ENCODE data around the gene DENND1A.
A peak's percentile ranks its signal among the peaks of the same experiment; 100 is the strongest.

The DENND1A gene

GRCh38 chr9:123852403-123852802 is 77.5 kb downstream of the DENND1A start:
- Histone ChIP-seq H3K27me3 (ENCODE audit: control insufficient read depth, insufficient read depth, low read length) (no peaks in the 10 kb centered on the region), H3K4me1 (ENCODE audit: control insufficient read depth, insufficient read depth, low read length) (no peaks in the 10 kb centered on the region), H3K9me3 (replicated peaks; ENCODE audit: low read length) (no peaks in the 10 kb centered on the region), H3K4me3 (ENCODE audit: low read length) (no peak overlapping the region), H3K9ac (ENCODE audit: low read depth, low read length) (no peak overlapping the region), H3K36me3 (ENCODE audit: insufficient read depth, low read length) (no peaks in the 10 kb centered on the region), H3K4me2 (ENCODE audit: low read length) (no peak overlapping the region)

DNA sequence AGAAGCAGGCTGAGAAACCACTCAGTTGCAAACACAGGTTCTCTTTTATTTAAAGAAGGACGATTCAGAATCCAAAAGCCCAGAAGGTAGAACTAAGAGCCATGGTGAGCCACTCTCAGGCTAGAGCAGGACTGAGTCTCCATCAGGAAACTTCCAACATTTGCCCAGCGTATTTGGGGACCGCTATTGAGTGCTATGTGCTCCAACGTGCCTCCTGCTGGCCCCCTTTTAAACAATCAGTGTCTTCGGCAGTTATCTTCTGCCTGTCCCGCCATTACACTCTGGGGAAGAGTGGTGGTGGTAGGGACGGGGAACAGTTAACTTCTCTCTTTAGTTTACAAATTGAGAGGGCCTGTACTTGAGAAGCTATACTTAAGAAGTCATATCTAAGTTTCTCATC is 78.1 kb downstream of the DENND1A start:
- no peak overlapping the region for H3K4me3 ChIP-seq (ENCODE audit: low read length)
- no peak overlapping the region for H3K4me2 ChIP-seq (ENCODE audit: low read length)
- no peaks in the 10 kb centered on the region for H3K27me3 ChIP-seq (ENCODE audit: control insufficient read depth, insufficient read depth, low read length)
- peaks cover 4% of the 10 kb centered on the region for H3K9me3 ChIP-seq (replicated peaks; ENCODE audit: low read length)
- H3K36me3 ChIP-seq (ENCODE audit: insufficient read depth, low read length), result no peaks in the 10 kb centered on the region
- no peak overlapping the region for H3K9ac ChIP-seq (ENCODE audit: low read depth, low read length)
- H3K4me1 ChIP-seq (ENCODE audit: control insufficient read depth, insufficient read depth, low read length), result no peaks in the 10 kb centered on the region

- H3K4me3 ChIP-seq (ENCODE audit: low read length), result no peak overlapping the region
- H3K4me2 ChIP-seq (ENCODE audit: low read length), result no peak overlapping the region
- no peak overlapping the region for H3K9ac ChIP-seq (ENCODE audit: low read depth, low read length)
These were observed 81.4 kb downstream of the DENND1A start for GRCh38 chr9:123848447-123849085.

GRCh38 chr9:123846966-123847365 is 83.0 kb downstream of the DENND1A start:
- Histone ChIP-seq H3K4me3 (ENCODE audit: low read length) (no peak overlapping the region), H3K4me1 (ENCODE audit: control insufficient read depth, insufficient read depth, low read length) (no peaks in the 10 kb centered on the region), H3K36me3 (ENCODE audit: insufficient read depth, low read length) (no peaks in the 10 kb centered on the region), H3K4me2 (ENCODE audit: low read length) (no peak overlapping the region), H3K9ac (ENCODE audit: low read depth, low read length) (no peak overlapping the region), H3K9me3 (replicated peaks; ENCODE audit: low read length) (peaks cover 15% of the 10 kb centered on the region), H3K27me3 (ENCODE audit: control insufficient read depth, insufficient read depth, low read length) (no peaks in the 10 kb centered on the region)

More at GRCh38 chr9:123848447-123849085, 81.4 kb downstream of the DENND1A start:
- Histone ChIP-seq H3K9me3 (replicated peaks; ENCODE audit: low read length) (peaks cover 9% of the 10 kb centered on the region), H3K4me1 (ENCODE audit: control insufficient read depth, insufficient read depth, low read length) (no peaks in the 10 kb centered on the region), H3K27me3 (ENCODE audit: control insufficient read depth, insufficient read depth, low read length) (no peaks in the 10 kb centered on the region), H3K36me3 (ENCODE audit: insufficient read depth, low read length) (no peaks in the 10 kb centered on the region)

- Histone ChIP-seq H3K4me3 (ENCODE audit: low read length) (no peak overlapping the region), H3K4me1 (ENCODE audit: control insufficient read depth, insufficient read depth, low read length) (no peaks in the 10 kb centered on the region), H3K9ac (ENCODE audit: low read depth, low read length) (no peak overlapping the region), H3K27me3 (ENCODE audit: control insufficient read depth, insufficient read depth, low read length) (no peaks in the 10 kb centered on the region), H3K4me2 (ENCODE audit: low read length) (no peak overlapping the region), H3K36me3 (ENCODE audit: insufficient read depth, low read length) (no peaks in the 10 kb centered on the region), H3K9me3 (replicated peaks; ENCODE audit: low read length) (peaks cover 15% of the 10 kb centered on the region)
These were observed 86.2 kb downstream of the DENND1A start for GRCh38 chr9:123843703-123844102.

DNA sequence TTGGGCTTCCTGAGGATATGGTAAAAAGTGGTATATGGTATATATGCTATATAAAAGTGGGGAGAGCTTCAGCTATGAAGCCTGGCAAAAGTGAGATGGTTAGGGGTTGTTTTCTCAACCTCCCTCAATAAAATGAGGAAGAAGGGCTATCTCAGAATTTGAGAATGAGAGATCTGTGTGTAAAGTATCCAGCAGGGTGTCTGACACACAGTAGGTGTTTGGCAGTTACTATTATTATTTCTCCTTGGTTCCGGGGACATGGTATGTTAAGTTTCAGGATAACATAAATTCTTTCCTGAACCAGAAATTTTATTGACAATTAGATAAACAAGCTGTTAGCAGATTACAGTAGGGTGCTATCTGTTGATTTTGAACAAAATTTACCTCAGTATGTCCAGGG is 94.1 kb downstream of the DENND1A start:
- Histone ChIP-seq H3K4me1 (ENCODE audit: control insufficient read depth, insufficient read depth, low read length) (peaks cover 8% of the 10 kb centered on the region), H3K4me3 (ENCODE audit: low read length) (no peak overlapping the region), H3K36me3 (ENCODE audit: insufficient read depth, low read length) (no peaks in the 10 kb centered on the region), H3K27me3 (ENCODE audit: control insufficient read depth, insufficient read depth, low read length) (no peaks in the 10 kb centered on the region), H3K4me2 (ENCODE audit: low read length) (no peak overlapping the region), H3K9me3 (replicated peaks; ENCODE audit: low read length) (no peaks in the 10 kb centered on the region), H3K9ac (ENCODE audit: low read depth, low read length) (no peak overlapping the region)

GRCh38 chr9:123834889-123835562 is 94.9 kb downstream of the DENND1A start:
- Histone ChIP-seq H3K9me3 (replicated peaks; ENCODE audit: low read length) (no peaks in the 10 kb centered on the region), H3K4me2 (ENCODE audit: low read length) (peak overlapping the region; percentile 28), H3K4me1 (ENCODE audit: control insufficient read depth, insufficient read depth, low read length) (peaks cover 8% of the 10 kb centered on the region), H3K36me3 (ENCODE audit: insufficient read depth, low read length) (no peaks in the 10 kb centered on the region), H3K9ac (ENCODE audit: low read depth, low read length) (no peak overlapping the region), H3K4me3 (ENCODE audit: low read length) (no peak overlapping the region), H3K27me3 (ENCODE audit: control insufficient read depth, insufficient read depth, low read length) (no peaks in the 10 kb centered on the region)

GRCh38 chr9:123834218-123834888 is 95.6 kb downstream of the DENND1A start:
- H3K27me3 ChIP-seq (ENCODE audit: control insufficient read depth, insufficient read depth, low read length), result no peaks in the 10 kb centered on the region
- H3K9ac ChIP-seq (ENCODE audit: low read depth, low read length), result no peak overlapping the region
- no peak overlapping the region for H3K4me3 ChIP-seq (ENCODE audit: low read length)
- no peaks in the 10 kb centered on the region for H3K9me3 ChIP-seq (replicated peaks; ENCODE audit: low read length)
- no peaks in the 10 kb centered on the region for H3K36me3 ChIP-seq (ENCODE audit: insufficient read depth, low read length)
- peaks cover 8% of the 10 kb centered on the region for H3K4me1 ChIP-seq (ENCODE audit: control insufficient read depth, insufficient read depth, low read length)
- H3K4me2 ChIP-seq (ENCODE audit: low read length), result no peak overlapping the region

- H3K4me2 ChIP-seq (ENCODE audit: low read length), result no peak overlapping the region
These were observed 96.9 kb downstream of the DENND1A start for GRCh38 chr9:123832858-123833650.

GRCh38 chr9:123832176-123832575 is 97.8 kb downstream of the DENND1A start:
- Histone ChIP-seq H3K4me3 (ENCODE audit: low read length) (no peak overlapping the region), H3K4me1 (ENCODE audit: control insufficient read depth, insufficient read depth, low read length) (peaks cover 8% of the 10 kb centered on the region), H3K4me2 (ENCODE audit: low read length) (no peak overlapping the region), H3K9ac (ENCODE audit: low read depth, low read length) (no peak overlapping the region), H3K9me3 (replicated peaks; ENCODE audit: low read length) (peaks cover 5% of the 10 kb centered on the region), H3K36me3 (ENCODE audit: insufficient read depth, low read length) (no peaks in the 10 kb centered on the region), H3K27me3 (ENCODE audit: control insufficient read depth, insufficient read depth, low read length) (no peaks in the 10 kb centered on the region)

More at GRCh38 chr9:123832858-123833650, 96.9 kb downstream of the DENND1A start:
- Histone ChIP-seq H3K4me3 (ENCODE audit: low read length) (no peak overlapping the region), H3K9ac (ENCODE audit: low read depth, low read length) (no peak overlapping the region), H3K4me1 (ENCODE audit: control insufficient read depth, insufficient read depth, low read length) (peaks cover 8% of the 10 kb centered on the region), H3K9me3 (replicated peaks; ENCODE audit: low read length) (peaks cover 5% of the 10 kb centered on the region), H3K36me3 (ENCODE audit: insufficient read depth, low read length) (no peaks in the 10 kb centered on the region), H3K27me3 (ENCODE audit: control insufficient read depth, insufficient read depth, low read length) (no peaks in the 10 kb centered on the region)

DNA sequence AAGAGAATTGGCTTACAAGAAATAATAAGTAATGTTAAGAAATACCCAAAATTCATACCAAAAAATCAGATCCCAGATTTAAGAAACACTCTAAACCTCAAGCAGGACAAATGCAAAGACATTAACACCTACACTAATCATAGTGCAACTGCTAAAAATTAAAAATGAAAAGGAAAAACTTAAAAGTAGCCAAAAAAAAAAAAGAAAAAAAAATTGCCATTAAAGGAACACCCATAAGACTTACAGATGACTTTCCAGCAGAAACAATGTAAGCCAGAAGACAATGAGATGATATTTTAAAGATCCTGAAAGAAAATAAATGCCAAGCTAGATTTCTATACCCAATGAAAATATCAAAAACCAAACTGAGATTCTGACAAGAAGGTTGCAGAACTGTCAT is 101.5 kb downstream of the DENND1A start:
- H3K4me1 ChIP-seq (ENCODE audit: control insufficient read depth, insufficient read depth, low read length), result no peaks in the 10 kb centered on the region
- H3K36me3 ChIP-seq (ENCODE audit: insufficient read depth, low read length), result no peaks in the 10 kb centered on the region

More for the DNA sequence above, 101.5 kb downstream of the DENND1A start:
- H3K4me2 ChIP-seq (ENCODE audit: low read length), result no peak overlapping the region
- H3K9me3 ChIP-seq (replicated peaks; ENCODE audit: low read length), result peaks cover 5% of the 10 kb centered on the region
- no peak overlapping the region for H3K9ac ChIP-seq (ENCODE audit: low read depth, low read length)
- no peak overlapping the region for H3K4me3 ChIP-seq (ENCODE audit: low read length)
- no peaks in the 10 kb centered on the region for H3K27me3 ChIP-seq (ENCODE audit: control insufficient read depth, insufficient read depth, low read length)

Data from skeletal muscle satellite cell (primary cell).